HFFc6 (cell line): ENCODE measurements around the gene TOP2A. TPM values are rescaled to one million over a fixed set of nuclear protein-coding genes. Genes with fewer than 3 reads are reported as not detected.
"Not testable (repeated sequence)": the region's sequence is repeated elsewhere in the genome, so short reads cannot be mapped to it uniquely, and the experiment has no call there.

ENCODE experiments used
- DNase-seq: peaks from one replicate; pipeline ENCODE4 v3.0.0-alpha.2; 2018
- H3K27ac Mint-ChIP-seq: 2 replicates; pipeline ENCODE4 v1.8.0; 2020; ENCODE audit warnings: mild to moderate bottlenecking, mixed read lengths
- H3K27me3 Mint-ChIP-seq: 2 replicates; pipeline ENCODE4 v1.8.0; 2021; ENCODE audit warnings: mild to moderate bottlenecking, moderate library complexity, mixed read lengths; ENCODE audit not compliant: insufficient read depth
- H3K36me3 Mint-ChIP-seq: 2 replicates; pipeline ENCODE4 v1.8.0; 2021; ENCODE audit warnings: low read depth, mixed read lengths
- H3K4me1 Mint-ChIP-seq: 2 replicates; pipeline ENCODE4 v1.8.0; 2020; ENCODE audit warnings: low read depth, mixed read lengths
- H3K4me3 Mint-ChIP-seq: 2 replicates; pipeline ENCODE4 v1.8.0; 2020; ENCODE audit warnings: mild to moderate bottlenecking, moderate library complexity, mixed read lengths
- H3K9me3 Mint-ChIP-seq: 2 replicates; pipeline ENCODE4 v1.8.0; 2020; ENCODE audit warnings: mild to moderate bottlenecking, mixed read lengths
- total RNA-seq, 6 experiments: library from RNA; stranded (reverse); fragmentation: NEBNext Ultra II Directional; extraction: Animal tissue kit (Norgen Biotek cat#: 25700); gene quantifications; 2 replicates in 1 of 6; 3 replicates in 5 of 6; pipeline ENCODE4 v1.2.3, GENCODE V29; 2021
- TF ChIP-seq, protein P1 (sequence below): fragments of 200-600 bp; sonication (generic); IDR thresholded peaks from 2 replicates; pipeline ENCODE4 v1.5.0; 2021; ENCODE audit warnings: antibody characterized with exemption, mild to moderate bottlenecking

The TOP2A gene
- total RNA-seq, 6 experiments from 2014 or later: 73.2 to 170 (median 150) TPM

DNA sequence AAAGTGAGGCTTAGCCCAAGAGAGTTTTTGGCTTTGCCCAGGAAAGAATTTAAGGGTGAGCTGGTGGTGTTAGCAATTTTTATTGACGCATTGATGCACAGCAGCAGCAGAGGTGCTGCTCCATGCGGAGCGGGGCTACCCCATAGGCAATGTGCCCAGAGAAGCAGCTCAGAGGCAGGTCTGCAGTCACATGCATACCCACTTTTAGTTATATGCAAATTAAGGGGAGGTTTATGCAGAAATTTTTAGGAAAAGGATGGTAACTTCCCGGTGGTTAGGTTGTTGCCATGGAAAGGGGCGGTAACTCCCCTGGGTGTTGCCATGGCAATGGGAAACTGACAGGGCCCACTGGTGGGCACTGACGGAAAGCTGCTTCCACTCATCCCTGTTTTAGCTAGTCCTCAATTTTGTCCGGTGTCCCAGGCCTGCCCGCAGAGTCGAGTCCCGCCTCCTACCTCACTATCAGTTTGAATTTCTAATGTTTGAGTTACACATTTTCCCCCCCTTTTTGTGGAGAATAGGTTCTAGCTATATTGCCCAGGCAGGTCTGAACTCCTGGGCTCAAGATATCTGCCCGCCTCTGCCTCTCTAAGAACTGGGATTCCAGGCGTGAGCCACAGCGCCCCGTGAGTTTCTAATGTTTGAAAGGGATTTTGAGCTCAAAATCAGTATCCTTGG lies 42.7 kb downstream of the TOP2A start:
- TF ChIP-seq, protein P1, sequence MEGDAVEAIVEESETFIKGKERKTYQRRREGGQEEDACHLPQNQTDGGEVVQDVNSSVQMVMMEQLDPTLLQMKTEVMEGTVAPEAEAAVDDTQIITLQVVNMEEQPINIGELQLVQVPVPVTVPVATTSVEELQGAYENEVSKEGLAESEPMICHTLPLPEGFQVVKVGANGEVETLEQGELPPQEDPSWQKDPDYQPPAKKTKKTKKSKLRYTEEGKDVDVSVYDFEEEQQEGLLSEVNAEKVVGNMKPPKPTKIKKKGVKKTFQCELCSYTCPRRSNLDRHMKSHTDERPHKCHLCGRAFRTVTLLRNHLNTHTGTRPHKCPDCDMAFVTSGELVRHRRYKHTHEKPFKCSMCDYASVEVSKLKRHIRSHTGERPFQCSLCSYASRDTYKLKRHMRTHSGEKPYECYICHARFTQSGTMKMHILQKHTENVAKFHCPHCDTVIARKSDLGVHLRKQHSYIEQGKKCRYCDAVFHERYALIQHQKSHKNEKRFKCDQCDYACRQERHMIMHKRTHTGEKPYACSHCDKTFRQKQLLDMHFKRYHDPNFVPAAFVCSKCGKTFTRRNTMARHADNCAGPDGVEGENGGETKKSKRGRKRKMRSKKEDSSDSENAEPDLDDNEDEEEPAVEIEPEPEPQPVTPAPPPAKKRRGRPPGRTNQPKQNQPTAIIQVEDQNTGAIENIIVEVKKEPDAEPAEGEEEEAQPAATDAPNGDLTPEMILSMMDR: no peak
- Mint-ChIP-seq H3K36me3 (peaks cover 28% of the 10 kb centered on the region), H3K27ac (no peak overlapping the region), H3K4me3 (no peak overlapping the region), H3K4me1 (peaks cover 19% of the 10 kb centered on the region), H3K9me3 (peaks cover 23% of the 10 kb centered on the region), H3K27me3 (no peaks in the 10 kb centered on the region)
- no peak for DNase-seq

DNA sequence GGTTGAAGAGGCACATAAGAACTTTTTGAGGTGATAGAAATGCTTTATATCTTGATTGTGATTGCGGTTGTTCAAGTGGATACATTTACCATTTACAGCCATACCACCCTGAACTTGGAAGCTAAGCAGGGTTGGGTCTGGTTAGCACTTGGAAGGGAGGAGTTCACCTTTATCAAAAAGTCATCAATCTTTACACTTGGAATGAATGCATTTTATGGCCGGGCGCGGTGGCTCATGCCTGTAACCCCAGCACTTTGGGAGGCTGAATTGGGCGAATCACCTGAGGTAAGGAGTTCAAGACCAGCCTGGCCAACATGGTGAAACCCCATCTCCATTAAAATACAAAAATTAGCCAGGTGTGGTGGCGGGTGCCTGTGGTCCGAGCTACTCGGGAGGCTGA lies 43.7 kb downstream of the TOP2A start:
- TF ChIP-seq, protein P1: no peak
- Mint-ChIP-seq H3K4me1 (peaks cover 19% of the 10 kb centered on the region), H3K4me3 (no peak overlapping the region), H3K36me3 (peaks cover 28% of the 10 kb centered on the region), H3K27ac (no peak overlapping the region), H3K27me3 (no peaks in the 10 kb centered on the region; the same call in 1 of the 2 replicates), H3K9me3 (peaks cover 23% of the 10 kb centered on the region)
- DNase-seq: no peak

DNA sequence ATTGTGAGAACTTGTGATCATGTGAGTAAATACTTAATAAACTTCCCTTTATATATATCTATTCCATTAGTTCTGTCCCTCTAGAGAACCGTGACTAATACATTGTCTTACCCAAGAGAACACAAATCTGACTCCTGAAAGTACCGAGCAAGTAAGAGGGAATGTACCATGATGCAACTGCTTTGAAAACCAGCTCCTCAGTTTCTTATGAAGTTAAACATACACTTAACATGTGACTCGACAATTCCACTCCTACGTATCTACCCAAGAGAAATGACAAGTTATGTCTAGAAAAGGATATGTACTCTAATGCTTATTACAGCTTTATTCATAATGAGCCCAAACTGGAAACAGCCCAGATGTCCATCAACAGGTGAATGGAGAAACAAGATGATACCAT lies 44.4 kb downstream of the TOP2A start:
- Mint-ChIP-seq H3K27ac (no peak overlapping the region; the same call in 1 of the 2 replicates), H3K36me3 (peaks cover 28% of the 10 kb centered on the region), H3K9me3 (peaks cover 23% of the 10 kb centered on the region), H3K27me3 (no peaks in the 10 kb centered on the region; the same call in 1 of the 2 replicates), H3K4me1 (peaks cover 19% of the 10 kb centered on the region), H3K4me3 (no peak overlapping the region)
- DNase-seq: peak; percentile 49
- TF ChIP-seq, protein P1: no peak

DNA sequence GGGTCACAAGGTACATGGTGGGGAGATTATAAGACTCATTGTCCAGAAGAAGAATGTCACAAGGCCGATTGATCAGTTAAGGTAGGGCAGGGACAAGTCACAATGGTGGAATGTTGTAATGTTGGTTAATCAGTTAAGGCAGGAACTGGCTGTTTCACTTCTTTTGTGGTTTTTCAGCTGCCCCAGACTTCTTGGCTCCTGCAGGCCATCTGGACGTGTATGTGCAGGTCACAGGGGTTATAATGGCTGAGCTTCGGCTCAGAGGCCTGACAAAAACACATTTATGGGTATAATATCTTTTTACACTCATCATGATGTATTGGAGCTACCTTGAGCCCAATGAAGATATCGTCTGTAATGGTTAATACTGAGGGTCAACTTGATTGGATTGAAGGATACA lies 45.1 kb downstream of the TOP2A start:
- peaks cover 28% of the 10 kb centered on the region for H3K36me3 Mint-ChIP-seq
- not testable (repeated sequence) for DNase-seq

DNA sequence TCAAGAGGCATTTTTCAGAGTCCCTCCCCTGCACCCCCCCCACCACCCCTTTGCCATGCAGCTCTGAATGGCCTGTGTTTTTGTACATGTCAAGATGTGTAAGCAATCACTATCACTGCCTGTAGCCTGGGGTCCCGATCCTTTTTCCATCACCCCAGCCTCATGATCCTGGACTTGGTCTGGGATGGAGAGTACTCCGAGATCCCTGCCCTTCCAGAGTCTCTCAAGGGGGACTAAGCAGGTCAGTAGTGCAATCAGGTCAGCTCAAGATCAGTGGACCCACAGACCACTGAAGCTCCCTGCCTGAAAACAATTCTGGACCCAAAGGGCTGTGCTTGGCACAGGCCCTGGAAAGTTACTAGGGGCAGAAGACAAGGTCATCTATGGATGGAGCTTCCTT lies 45.7 kb downstream of the TOP2A start:
- no peak overlapping the region for H3K4me3 Mint-ChIP-seq
- TF ChIP-seq, protein P1: no peak
- H3K9me3 Mint-ChIP-seq: peaks cover 23% of the 10 kb centered on the region
- H3K4me1 Mint-ChIP-seq: peaks cover 19% of the 10 kb centered on the region
- peaks cover 1% of the 10 kb centered on the region for H3K27me3 Mint-ChIP-seq
- peaks cover 28% of the 10 kb centered on the region for H3K36me3 Mint-ChIP-seq
- DNase-seq: no peak
- H3K27ac Mint-ChIP-seq: no peak overlapping the region

More for the DNA sequence above, 45.1 kb downstream of the TOP2A start:
- H3K9me3 Mint-ChIP-seq: peaks cover 23% of the 10 kb centered on the region
- H3K4me3 Mint-ChIP-seq, H3K27ac Mint-ChIP-seq, H3K27me3 Mint-ChIP-seq: not testable (repeated sequence)
- peaks cover 19% of the 10 kb centered on the region for H3K4me1 Mint-ChIP-seq

DNA sequence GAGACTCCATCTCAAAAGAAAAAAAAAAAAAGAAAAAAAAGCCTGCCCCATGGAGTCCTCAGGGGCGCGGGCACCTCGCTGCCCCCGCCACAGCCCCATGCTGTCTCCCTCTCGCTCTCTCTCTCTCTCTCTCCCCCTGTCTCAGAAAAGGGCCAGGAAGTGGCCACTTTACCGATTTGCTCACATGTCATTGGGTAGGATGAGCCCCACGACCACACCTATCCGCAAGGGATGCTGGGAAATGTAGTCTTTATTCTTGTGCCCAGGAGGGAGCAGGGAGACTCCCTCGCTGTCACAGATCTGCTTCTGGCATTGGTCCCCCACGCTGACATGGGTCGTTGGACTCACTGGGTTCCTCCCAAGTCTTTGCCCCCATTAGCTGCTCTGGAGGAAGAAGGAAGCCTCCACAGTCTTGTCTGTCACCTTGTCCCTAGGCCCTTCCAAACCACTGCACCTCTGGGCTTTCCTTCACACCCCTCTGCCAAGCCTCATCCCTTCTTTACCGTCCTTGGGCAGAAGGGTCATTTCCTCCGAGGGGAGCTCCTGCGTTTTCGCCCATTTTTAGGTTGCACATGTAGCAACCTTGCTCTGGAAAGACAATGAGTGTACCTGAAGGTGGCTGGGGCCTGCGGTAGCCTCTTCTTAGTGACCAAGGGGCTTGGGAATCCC lies 46.3 kb downstream of the TOP2A start:
- TF ChIP-seq, protein P1: no peak

More for the DNA sequence above, 46.3 kb downstream of the TOP2A start:
- DNase-seq: no peak
- Mint-ChIP-seq H3K9me3 (peaks cover 17% of the 10 kb centered on the region), H3K36me3 (peaks cover 22% of the 10 kb centered on the region), H3K27me3 (peaks cover 1% of the 10 kb centered on the region), H3K4me1 (peaks cover 19% of the 10 kb centered on the region), H3K27ac (no peak overlapping the region), H3K4me3 (no peak overlapping the region)
